GM23338 (cell line): ENCODE measurements around the gene SPR. TPM values are rescaled to one million over a fixed set of nuclear protein-coding genes. Genes with fewer than 3 reads are reported as not detected.

Source experiments
- ATAC-seq: fragments of 200-7000 bp; cut with Tn5 transposase; 3 replicates; pipeline ENCODE4 v1.9.1; 2020
- DNase-seq: peaks from one replicate; pipeline ENCODE4 v3.0.0-alpha.2; 2015; ENCODE audit warnings: low spot score
- H2AFZ ChIP-seq: fragments of 200-600 bp; sonication (generic); 2 replicates; pipeline ENCODE4 v1.8.0; 2016; ENCODE audit warnings: antibody characterized with exemption, mild to moderate bottlenecking, moderate library complexity
- H3F3A ChIP-seq: fragments of 200-600 bp; sonication (generic); replicated peaks from 2 replicates; pipeline ENCODE4 v1.8.0; 2017; ENCODE audit warnings: antibody characterized with exemption, mixed run types, low read depth
- H3K27ac ChIP-seq: fragments of 200-600 bp; sonication (generic); 2 replicates; pipeline ENCODE4 v1.6.1; 2016; ENCODE audit warnings: low read depth
- H3K27me3 ChIP-seq: fragments of 200-600 bp; sonication (generic); 2 replicates; pipeline ENCODE4 v1.8.0; 2016; ENCODE audit warnings: mild to moderate bottlenecking, mixed run types, moderate library complexity; ENCODE audit not compliant: insufficient read depth
- H3K36me3 ChIP-seq: fragments of 200-600 bp; sonication (generic); 2 replicates; pipeline ENCODE4 v1.8.0; 2016; ENCODE audit warnings: mild to moderate bottlenecking; ENCODE audit not compliant: insufficient read depth
- H3K4me1 ChIP-seq: fragments of 200-600 bp; sonication (generic); 2 replicates; pipeline ENCODE4 v1.8.0; 2016; ENCODE audit warnings: mild to moderate bottlenecking, moderate library complexity; ENCODE audit not compliant: insufficient read depth
- H3K4me2 ChIP-seq: fragments of 200-600 bp; sonication (generic); 2 replicates; pipeline ENCODE4 v1.7.1; 2017; ENCODE audit warnings: mixed run types
- H3K4me3 ChIP-seq: fragments of 200-600 bp; sonication (generic); 2 replicates; pipeline ENCODE4 v1.6.1; 2016; ENCODE audit warnings: mixed run types
- H3K79me2 ChIP-seq: fragments of 200-600 bp; sonication (generic); replicated peaks from 2 replicates; pipeline ENCODE4 v1.8.0; 2017; ENCODE audit warnings: mild to moderate bottlenecking; ENCODE audit not compliant: insufficient read depth
- H3K9me2 ChIP-seq: fragments of 200-600 bp; sonication (generic); 2 replicates; pipeline ENCODE4 v1.8.0; 2017; ENCODE audit not compliant: insufficient read depth
- H4K20me1 ChIP-seq: fragments of 200-600 bp; sonication (generic); replicated peaks from 2 replicates; pipeline ENCODE4 v1.8.0; 2017; ENCODE audit warnings: mild to moderate bottlenecking; ENCODE audit not compliant: insufficient read depth
- H3K27ac Mint-ChIP-seq: 2 replicates; pipeline ENCODE4 v1.8.0; 2020; ENCODE audit warnings: inconsistent platforms, mild to moderate bottlenecking, moderate library complexity, mixed read lengths
- H3K27me3 Mint-ChIP-seq: 3 replicates; pipeline ENCODE4 v1.8.0; 2022; ENCODE audit warnings: low read depth, mild to moderate bottlenecking, moderate library complexity, mixed read lengths, inconsistent platforms; ENCODE audit not compliant: insufficient read depth, poor library complexity
- H3K36me3 Mint-ChIP-seq: 3 replicates; pipeline ENCODE4 v1.8.0; 2021; ENCODE audit warnings: low read depth, mild to moderate bottlenecking, inconsistent platforms, moderate library complexity, mixed read lengths
- H3K4me1 Mint-ChIP-seq: 3 replicates; pipeline ENCODE4 v1.8.0; 2020; ENCODE audit warnings: mild to moderate bottlenecking, inconsistent platforms, mixed read lengths
- H3K4me3 Mint-ChIP-seq: 3 replicates; pipeline ENCODE4 v1.8.0; 2021; ENCODE audit warnings: moderate library complexity, mild to moderate bottlenecking, inconsistent platforms, mixed read lengths
- H3K9me3 Mint-ChIP-seq: 3 replicates; pipeline ENCODE4 v1.8.0; 2020; ENCODE audit warnings: moderate library complexity, mild to moderate bottlenecking, inconsistent platforms, mixed read lengths
- CREB1 ChIP-seq: fragments of 250-450 bp; sonication (Bioruptor Pico); IDR thresholded peaks from 2 replicates; pipeline ENCODE4 v1.5.0; 2020; ENCODE audit warnings: low read depth, mild to moderate bottlenecking, moderate library complexity
- ETS1 ChIP-seq: IDR thresholded peaks from 2 replicates; pipeline ENCODE4 v1.6.1; 2016; ENCODE audit warnings: antibody characterized with exemption
- NANOG ChIP-seq: IDR thresholded peaks from 2 replicates; pipeline ENCODE4 v1.6.1; 2016; ENCODE audit warnings: antibody characterized with exemption, borderline replicate concordance
- POLR2AphosphoS5 ChIP-seq: IDR thresholded peaks from 2 replicates; pipeline ENCODE4 v1.6.1; 2016; ENCODE audit warnings: antibody characterized with exemption, low read depth
- STAT1 ChIP-seq: IDR thresholded peaks from one replicate; pipeline ENCODE4 v1.6.1; 2016; ENCODE audit warnings: antibody characterized with exemption; ENCODE audit not compliant: unreplicated experiment
- polyA plus RNA-seq: library from polyadenylated mRNA; unstranded; fragments of >200 nt; fragmentation: Nextera tagmentation; extraction: Ambion mirVana; gene quantifications from 2 replicates; pipeline ENCODE4 v1.2.1, GENCODE V29; 2016
- total RNA-seq: library from RNA; depleted of rRNA; stranded (reverse); fragments of >200 nt; shearing (Covaris generic); gene quantifications from 2 replicates; pipeline ENCODE4 v1.2.3, GENCODE V29; 2014
- TF ChIP-seq, protein P1 (sequence below): IDR thresholded peaks from one replicate; pipeline ENCODE4 v1.6.1; 2018; ENCODE audit warnings: antibody characterized with exemption; ENCODE audit not compliant: unreplicated experiment

The SPR gene
- total and polyA plus RNA-seq, 2 experiments from 2014 or later, result 10.7 to 15.2 TPM

DNA sequence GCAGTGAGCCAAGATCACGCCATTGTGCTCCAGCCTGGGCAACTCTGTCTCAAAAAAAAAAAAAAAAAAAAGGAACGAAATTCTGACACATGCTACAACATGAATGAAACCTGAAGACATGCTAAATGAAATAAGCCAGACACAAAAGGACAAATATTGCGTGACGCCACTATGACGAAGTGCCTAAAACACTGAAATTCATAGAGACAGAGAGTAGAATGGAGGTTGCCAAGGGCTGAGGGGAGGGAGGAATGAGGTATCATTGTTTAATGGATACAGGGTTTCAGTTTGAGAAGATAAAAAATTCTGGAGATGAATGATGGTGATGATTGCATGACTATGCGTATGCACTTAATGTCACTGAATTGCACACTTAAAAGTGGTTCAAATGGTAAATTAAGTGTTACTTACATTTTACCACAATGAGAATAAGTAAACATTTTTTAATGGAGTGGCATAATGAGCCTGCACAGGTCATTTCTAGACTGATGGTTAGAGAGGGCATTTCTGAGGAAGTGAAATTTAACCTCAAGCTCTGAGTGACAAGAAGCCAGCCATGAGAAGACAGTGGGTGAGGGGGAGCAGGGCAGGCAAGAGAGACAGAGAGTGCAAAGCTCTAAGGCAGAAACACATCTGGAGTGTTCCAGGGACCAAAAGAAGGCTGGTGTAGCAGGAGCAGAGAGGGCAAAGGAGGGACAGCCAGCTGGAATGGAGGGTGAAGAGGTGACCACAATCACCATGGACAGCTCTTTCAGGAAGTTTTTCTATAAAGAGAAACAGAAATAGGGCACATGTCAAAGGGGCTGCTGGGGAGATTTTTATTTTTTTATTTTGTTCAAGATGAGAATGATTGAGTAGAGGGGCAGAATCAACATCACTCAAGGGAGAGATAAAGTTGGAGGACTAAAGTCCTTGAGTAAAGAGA lies 40.8 kb upstream of the SPR start:
- TF ChIP-seq, protein P1, sequence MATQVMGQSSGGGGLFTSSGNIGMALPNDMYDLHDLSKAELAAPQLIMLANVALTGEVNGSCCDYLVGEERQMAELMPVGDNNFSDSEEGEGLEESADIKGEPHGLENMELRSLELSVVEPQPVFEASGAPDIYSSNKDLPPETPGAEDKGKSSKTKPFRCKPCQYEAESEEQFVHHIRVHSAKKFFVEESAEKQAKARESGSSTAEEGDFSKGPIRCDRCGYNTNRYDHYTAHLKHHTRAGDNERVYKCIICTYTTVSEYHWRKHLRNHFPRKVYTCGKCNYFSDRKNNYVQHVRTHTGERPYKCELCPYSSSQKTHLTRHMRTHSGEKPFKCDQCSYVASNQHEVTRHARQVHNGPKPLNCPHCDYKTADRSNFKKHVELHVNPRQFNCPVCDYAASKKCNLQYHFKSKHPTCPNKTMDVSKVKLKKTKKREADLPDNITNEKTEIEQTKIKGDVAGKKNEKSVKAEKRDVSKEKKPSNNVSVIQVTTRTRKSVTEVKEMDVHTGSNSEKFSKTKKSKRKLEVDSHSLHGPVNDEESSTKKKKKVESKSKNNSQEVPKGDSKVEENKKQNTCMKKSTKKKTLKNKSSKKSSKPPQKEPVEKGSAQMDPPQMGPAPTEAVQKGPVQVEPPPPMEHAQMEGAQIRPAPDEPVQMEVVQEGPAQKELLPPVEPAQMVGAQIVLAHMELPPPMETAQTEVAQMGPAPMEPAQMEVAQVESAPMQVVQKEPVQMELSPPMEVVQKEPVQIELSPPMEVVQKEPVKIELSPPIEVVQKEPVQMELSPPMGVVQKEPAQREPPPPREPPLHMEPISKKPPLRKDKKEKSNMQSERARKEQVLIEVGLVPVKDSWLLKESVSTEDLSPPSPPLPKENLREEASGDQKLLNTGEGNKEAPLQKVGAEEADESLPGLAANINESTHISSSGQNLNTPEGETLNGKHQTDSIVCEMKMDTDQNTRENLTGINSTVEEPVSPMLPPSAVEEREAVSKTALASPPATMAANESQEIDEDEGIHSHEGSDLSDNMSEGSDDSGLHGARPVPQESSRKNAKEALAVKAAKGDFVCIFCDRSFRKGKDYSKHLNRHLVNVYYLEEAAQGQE, result peak; percentile 67
- no peak for TF ChIP-seq NANOG
- Mint-ChIP-seq H3K9me3 (no peaks in the 10 kb centered on the region), H3K27ac (no peak overlapping the region), H3K4me3 (no peak overlapping the region), H3K36me3 (no peaks in the 10 kb centered on the region), H3K27me3 (peaks cover 5% of the 10 kb centered on the region), H3K4me1 (peaks cover 4% of the 10 kb centered on the region)
- Histone ChIP-seq H3K4me3 (no peak overlapping the region), H3K36me3 (no peaks in the 10 kb centered on the region), H3K27me3 (no peaks in the 10 kb centered on the region), H4K20me1 (no peaks in the 10 kb centered on the region), H3K9me2 (peaks cover 8% of the 10 kb centered on the region; the same call in 1 of the 2 replicates), H3K4me1 (peaks cover 3% of the 10 kb centered on the region; the same call in 1 of the 2 replicates), H3K4me2 (no peak overlapping the region), H2AFZ (no peak overlapping the region), H3F3A (no peaks in the 10 kb centered on the region), H3K79me2 (no peaks in the 10 kb centered on the region), H3K27ac (no peak overlapping the region)
- DNase-seq, result no peak
- ATAC-seq, result no peak

DNA sequence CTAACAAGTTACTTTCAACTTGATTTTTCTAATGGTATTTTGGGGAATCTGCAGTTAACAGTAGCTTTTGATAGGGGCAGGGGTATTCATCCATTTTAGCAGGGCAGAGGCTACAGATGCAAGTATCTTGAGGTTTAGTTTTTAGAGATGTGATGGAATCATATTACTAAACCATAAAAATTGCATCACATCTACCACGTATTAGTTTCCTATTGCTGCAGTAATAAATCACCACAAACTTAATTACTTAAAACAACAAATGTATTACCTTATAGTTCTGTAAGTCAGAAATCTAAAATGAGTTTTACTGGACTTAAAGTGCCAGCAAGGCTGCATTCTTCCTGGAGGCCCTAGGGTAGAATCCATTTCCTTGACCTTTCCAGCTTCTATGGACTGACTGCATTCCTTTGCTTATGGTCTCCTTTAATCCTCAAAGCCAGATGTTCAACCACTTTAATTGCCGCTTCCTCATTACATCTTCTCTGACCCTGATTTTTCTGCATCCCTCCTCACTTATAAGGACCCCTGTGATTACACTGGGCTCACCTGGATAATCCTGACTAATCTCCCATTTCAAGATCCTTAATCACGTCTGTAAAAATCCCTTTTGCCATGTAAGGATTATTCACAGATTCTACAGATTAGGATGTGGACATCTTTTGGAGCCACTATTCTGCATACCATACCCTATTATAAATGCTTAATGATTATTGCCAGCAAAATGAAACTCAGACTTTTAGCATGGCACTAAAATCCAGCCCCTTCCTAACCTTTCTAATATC lies 39.5 kb upstream of the SPR start:
- Mint-ChIP-seq H3K4me3 (no peak overlapping the region), H3K27ac (no peak overlapping the region), H3K9me3 (no peaks in the 10 kb centered on the region), H3K36me3 (no peaks in the 10 kb centered on the region), H3K4me1 (peaks cover 4% of the 10 kb centered on the region), H3K27me3 (peaks cover 8% of the 10 kb centered on the region)
- DNase-seq (no peak), ATAC-seq (no peak)
- H3K4me3 ChIP-seq, result no peak overlapping the region
- H3K4me2 ChIP-seq, result no peak overlapping the region
- H3K27ac ChIP-seq, result no peak overlapping the region
- no peaks in the 10 kb centered on the region for H3K36me3 ChIP-seq
- H3K4me1 ChIP-seq, result peaks cover 3% of the 10 kb centered on the region; the same call in 1 of the 2 replicates
- H3K27me3 ChIP-seq, result no peaks in the 10 kb centered on the region
- no peak overlapping the region for H2AFZ ChIP-seq
- peaks cover 8% of the 10 kb centered on the region; the same call in 1 of the 2 replicates for H3K9me2 ChIP-seq
- no peaks in the 10 kb centered on the region for H4K20me1 ChIP-seq
- no peaks in the 10 kb centered on the region for H3F3A ChIP-seq
- no peaks in the 10 kb centered on the region for H3K79me2 ChIP-seq
- TF ChIP-seq POLR2AphosphoS5 (no peak), CREB1 (CRISPR knock-in tag) (no peak), NANOG (no peak), STAT1 (no peak), ETS1 (no peak)
- TF ChIP-seq, protein P1, result no peak
